GM12878 (cell line): Measurements from ENCODE around the gene RNF150. TPM values are rescaled to one million over a fixed set of nuclear protein-coding genes. Genes with fewer than 3 reads are reported as not detected.

Experiments used
- ATAC-seq: fragments of 200-7000 bp; cut with Tn5 transposase; 3 replicates; pipeline ENCODE4 v1.9.1; 2020; ENCODE audit warnings: mild to moderate bottlenecking, moderate library complexity
- BruUV-seq: library from RNA; stranded (reverse); fragments of 400-500 nt; replicated peaks from 2 replicates; lab custom pipeline; 2021; lab: Mats Ljungman, UMichigan
- CTCF ChIA-PET: fragments of 300-600 bp; sonication (Branson Sonifier 250); formaldehyde crosslinking; extraction: SDS; loops from one replicate; lab custom pipeline; 2021; ENCODE audit warnings: inconsistent platforms; lab: Yijun Ruan, JAX
- POLR2A ChIA-PET: fragments of 350-600 bp; formaldehyde crosslinking; extraction: SDS; loops from one replicate; lab custom pipeline; 2021; ENCODE audit warnings: inconsistent platforms; lab: Charles Lee
- RAD21 ChIA-PET: fragments of 300-600 bp; sonication (Branson Sonifier 250); formaldehyde crosslinking; loops from one replicate; lab custom pipeline; 2023; ENCODE audit warnings: antibody characterized with exemption; ENCODE audit not compliant: unreplicated experiment; lab: Charles Lee
- SMC1A ChIA-PET: fragments of 300-600 bp; sonication (Branson Sonifier 250); formaldehyde crosslinking; loops from one replicate; lab custom pipeline; 2023; ENCODE audit not compliant: unreplicated experiment, uncharacterized antibody; lab: Charles Lee
- DNase-seq: peaks from one replicate; pipeline ENCODE4 v3.0.0-alpha.2; 2011; ENCODE audit warnings: low read depth, low spot score
- FAIRE-seq: peaks from 3 replicates; lab custom pipeline; 2011; peaks lifted over from hg19 to GRCh38; lab: Jason Lieb, UNC
- H2AFZ ChIP-seq: 2 replicates; pipeline ENCODE4 v1.6.0; 2011; ENCODE audit warnings: low read depth, low read length, control low read depth; ENCODE audit not compliant: control insufficient read depth
- H3K27ac ChIP-seq: 2 replicates; pipeline ENCODE4 v1.5.1; 2011; ENCODE audit warnings: control low read depth; ENCODE audit not compliant: control insufficient read depth, insufficient read depth
- H3K27me3 ChIP-seq, 2 experiments: replicated peaks in 1 of 2; 2 replicates each; pipeline versions ENCODE4 v1.6.0 to v1.6.1; 2011; ENCODE audit warnings: low read length in 1 of 2; ENCODE audit not compliant: control insufficient read depth in 2 of 2, insufficient read depth in 2 of 2
- H3K36me3 ChIP-seq, 2 experiments: 2 replicates each; pipeline ENCODE4 v1.5.1; 2011; ENCODE audit warnings: low read length in 1 of 2; ENCODE audit not compliant: control insufficient read depth in 2 of 2, insufficient read depth in 2 of 2
- H3K4me1 ChIP-seq: 2 replicates; pipeline ENCODE4 v1.6.1; 2011; ENCODE audit warnings: mild to moderate bottlenecking, low read length, moderate library complexity, mixed read lengths; ENCODE audit not compliant: control insufficient read depth, insufficient read depth
- H3K4me2 ChIP-seq: 2 replicates; pipeline ENCODE4 v1.6.0; 2011; ENCODE audit warnings: control low read depth; ENCODE audit not compliant: control insufficient read depth, insufficient read depth
- H3K4me3 ChIP-seq: fragments of 200-600 bp; sonication (generic); 2 replicates; pipeline ENCODE4 v1.5.1; 2016
- H3K79me2 ChIP-seq: 2 replicates; pipeline ENCODE4 v1.6.0; 2011; ENCODE audit warnings: low read length; ENCODE audit not compliant: control insufficient read depth, insufficient read depth
- H3K9ac ChIP-seq: 2 replicates; pipeline ENCODE4 v1.8.0; 2011; ENCODE audit warnings: low read length, control low read depth, mixed read lengths; ENCODE audit not compliant: control insufficient read depth, insufficient read depth
- H3K9me3 ChIP-seq: replicated peaks from 3 replicates; pipeline ENCODE4 v1.5.1; 2011; ENCODE audit warnings: mild to moderate bottlenecking, low read length; ENCODE audit not compliant: control insufficient read depth, insufficient read depth
- H4K20me1 ChIP-seq: 2 replicates; pipeline ENCODE4 v1.6.0; 2011; ENCODE audit not compliant: control insufficient read depth, insufficient read depth
- BCLAF1 ChIP-seq: fragments of 450-650 bp; IDR thresholded peaks from 2 replicates; pipeline ENCODE4 v1.6.1; 2017; ENCODE audit warnings: antibody characterized with exemption, mild to moderate bottlenecking, moderate library complexity
- CEBPZ ChIP-seq: fragments of 150-350 bp; IDR thresholded peaks from 2 replicates; pipeline ENCODE4 v1.6.1; 2016; ENCODE audit warnings: low read depth, low read length
- CHD4 ChIP-seq: fragments of 200-600 bp; sonication (generic); IDR thresholded peaks from 2 replicates; pipeline ENCODE4 v1.6.1; 2016; ENCODE audit warnings: mild to moderate bottlenecking
- CTCF ChIP-seq, 3 experiments: IDR thresholded peaks in 2 of 3; conservative IDR thresholded peaks in 1 of 3; 2 replicates each; pipeline ENCODE4 v1.5.1; 2011; ENCODE audit warnings: low read depth in 3 of 3, low read length in 3 of 3, mild to moderate bottlenecking in 3 of 3, control low read depth in 2 of 3, moderate library complexity in 2 of 3, inconsistent platforms in 1 of 3, mixed read lengths in 1 of 3; ENCODE audit not compliant: control insufficient read depth in 2 of 3, insufficient read depth in 1 of 3; ENCODE audit errors: extremely low read depth in 1 of 3
- EED ChIP-seq: sonication (generic); IDR thresholded peaks from 2 replicates; pipeline ENCODE4 v1.6.1; 2016; ENCODE audit warnings: antibody characterized with exemption, low read depth
- EZH2 ChIP-seq: IDR thresholded peaks from 2 replicates; pipeline ENCODE4 v1.6.1; 2012; ENCODE audit warnings: low read depth, mild to moderate bottlenecking, control low read depth, inconsistent platforms, low read length, borderline replicate concordance; ENCODE audit not compliant: control insufficient read depth
- GABPA ChIP-seq: IDR thresholded peaks from 2 replicates; pipeline ENCODE4 v1.6.1; 2014; ENCODE audit warnings: antibody characterized with exemption, low read depth, mild to moderate bottlenecking, inconsistent platforms
- RELB ChIP-seq: fragments of 450-650 bp; IDR thresholded peaks from 2 replicates; pipeline ENCODE4 v1.6.1; 2017; ENCODE audit warnings: low read depth, mild to moderate bottlenecking, moderate library complexity
- SP1 ChIP-seq: IDR thresholded peaks from one replicate; pipeline ENCODE4 v1.6.1; 2011; ENCODE audit warnings: low read depth, low read length
- SRF ChIP-seq, 2 experiments: IDR thresholded peaks; 2 replicates each; pipeline ENCODE4 v1.6.1; 2011; ENCODE audit warnings: low read depth in 2 of 2, low read length in 2 of 2, mild to moderate bottlenecking in 1 of 2, moderate library complexity in 1 of 2
- TAF1 ChIP-seq: IDR thresholded peaks from 2 replicates; pipeline ENCODE4 v1.6.1; 2011; ENCODE audit warnings: mild to moderate bottlenecking, low read depth, low read length, borderline replicate concordance
- TCF3 ChIP-seq: IDR thresholded peaks from 2 replicates; pipeline ENCODE4 v1.6.1; 2012; ENCODE audit warnings: low read depth, mild to moderate bottlenecking, low read length, borderline replicate concordance; ENCODE audit not compliant: insufficient read depth
- WGBS: methylation state at CpG from one replicate; pipeline ENCODE4 v1.1.6; 2016; ENCODE audit warnings: low lambda C conversion rate; ENCODE audit not compliant: insufficient replicate concordance, insufficient coverage; ENCODE audit errors: missing lambda C conversion rate; 5-methylcytosine and 5-hydroxymethylcytosine counted together
- in situ Hi-C: fragments of 300-500 bp; cut with MboI; formaldehyde crosslinking; loops from 9 replicates; pipeline ENCODE4 v1.14.3; 2018; ENCODE audit warnings: mixed read lengths
- intact Hi-C: fragments of 100-400 bp; cut with micrococcal nuclease; formaldehyde crosslinking; loops from one replicate; pipeline ENCODE4 v1.14.2; 2022; ENCODE audit not compliant: unreplicated experiment
- polyA plus RNA-seq, 11 experiments: library from polyadenylated mRNA; depleted of rRNA in 4 of 11; unstranded in 6 of 11; stranded (reverse) in 5 of 11; fragments of >200 nt; fragmentation: Nextera tagmentation in 4 of 11; fragmentation: Illumina TruSeq in 1 of 11; extraction: Ambion mirVana in 4 of 11; extraction: Trizol in 1 of 11; gene quantifications; 1 replicate in 1 of 11; 2 replicates in 10 of 11; pipeline versions ENCODE4 v1.2.1 to v1.2.3, GENCODE V29; 2011 to 2016; ENCODE audit warnings: inconsistent platforms in 2 of 11, missing spikeins in 2 of 11, low read depth in 1 of 11
- total RNA-seq, 4 experiments: library from RNA; depleted of rRNA in 3 of 4; stranded (reverse); fragments of >200 nt in 3 of 4; fragmentation: Illumina TruSeq in 1 of 4; extraction: Trizol in 1 of 4; gene quantifications; 2 replicates each; pipeline versions ENCODE4 v1.2.1 to v1.2.3, GENCODE V29; 2013 to 2021

The RNF150 gene
- total and polyA plus RNA-seq, 10 of the 15 experiments (the other 5 are each of a cell fraction or from before 2014, with no cell fraction given) = 0.01 to 2.3 (median 0.04) TPM; not detected in 6

- no peak for TF ChIP-seq CTCF (IDR thresholded peaks at IDR 0.05 in 2 of 3, conservative IDR thresholded peaks at IDR 0.05 in 1 of 3; ENCODE audit: control insufficient read depth in 2 of 3, extremely low read depth in 1 of 3, insufficient read depth in 1 of 3, low read depth in 3 of 3, low read length in 3 of 3)
- no peak for TF ChIP-seq EZH2
- TF ChIP-seq CEBPZ = no peak
- TF ChIP-seq CHD4 = no peak
These were observed 124.1 kb downstream of the RNF150 start (continued) for GRCh38 chr4:141009129-141009528.

GRCh38 chr4:141006242-141006802 lies 126.9 kb downstream of the RNF150 start:
- no peaks in the 10 kb centered on the region for H3K36me3 ChIP-seq
- no peak for ATAC-seq
- FAIRE-seq = no peak
- H3K27ac ChIP-seq = no peak overlapping the region
- no peaks in the 10 kb centered on the region for H4K20me1 ChIP-seq
- no peak overlapping the region for H3K4me2 ChIP-seq
- in situ Hi-C loops = no loop called here
- no peaks in the 10 kb centered on the region for H3K79me2 ChIP-seq
- H3K9me3 ChIP-seq = no peaks in the 10 kb centered on the region
- intact Hi-C loops = no loop called here
- ChIA-PET POLR2A (no interaction called here), RAD21 (no interaction called here), SMC1A (no interaction called here), CTCF (no interaction called here)
- DNase-seq = no peak
- no TSS peak for BruUV-seq
- H3K9ac ChIP-seq = no peak overlapping the region
- WGBS = 16% methylated on average over 4 of the region's 4 CpGs
- H2AFZ ChIP-seq = no peak overlapping the region
- H3K4me3 ChIP-seq = no peak overlapping the region
- no peaks in the 10 kb centered on the region for H3K27me3 ChIP-seq
- no peaks in the 10 kb centered on the region for H3K4me1 ChIP-seq
- TF ChIP-seq RELB (no peak), TCF3 (no peak), SRF (IDR thresholded peaks at IDR 0.05; ENCODE audit: low read depth in 2 of 2, low read length in 2 of 2) (no peak), EED (no peak), CHD4 (no peak), SP1 (no peak), GABPA (no peak), BCLAF1 (no peak), TAF1 (no peak)
